Endodermal cell (in vitro differentiated cells): Measurements from ENCODE around the gene OSGEPL1. TPM values are rescaled to one million over a fixed set of nuclear protein-coding genes. Genes with fewer than 3 reads are reported as not detected.

Experiments used
- DNase-seq: peaks from one replicate; pipeline ENCODE4 v3.0.0-alpha.2; 2017
- H3K27ac ChIP-seq: 2 replicates; pipeline ENCODE4 v1.5.1; 2013; ENCODE audit warnings: mild to moderate bottlenecking, low read depth, low read length, moderate library complexity
- H3K27me3 ChIP-seq: 2 replicates; pipeline ENCODE4 v1.6.1; 2013; ENCODE audit warnings: mild to moderate bottlenecking, low read length, moderate library complexity; ENCODE audit not compliant: insufficient read depth, control insufficient read depth, poor library complexity, severe bottlenecking
- H3K36me3 ChIP-seq: 2 replicates; pipeline ENCODE4 v1.7.0; 2013; ENCODE audit warnings: mild to moderate bottlenecking, low read length, moderate library complexity; ENCODE audit not compliant: control insufficient read depth, insufficient read depth
- H3K4me1 ChIP-seq: one replicate; pipeline ENCODE4 v1.7.0; 2013; ENCODE audit warnings: low read length; ENCODE audit not compliant: control insufficient read depth, insufficient read depth
- H3K4me3 ChIP-seq: 2 replicates; pipeline ENCODE4 v1.5.1; 2013; ENCODE audit warnings: mild to moderate bottlenecking, low read length, moderate library complexity
- H3K9ac ChIP-seq: 2 replicates; pipeline ENCODE4 v1.6.1; 2013; ENCODE audit warnings: mild to moderate bottlenecking, low read length, moderate library complexity; ENCODE audit not compliant: poor library complexity, severe bottlenecking; ENCODE audit errors: extremely low read depth
- H3K9me3 ChIP-seq: 2 replicates; pipeline ENCODE4 v1.6.1; 2013; ENCODE audit warnings: mild to moderate bottlenecking, low read length, moderate library complexity; ENCODE audit not compliant: control insufficient read depth
- H3K27ac Mint-ChIP-seq: 2 replicates; pipeline ENCODE4 v1.8.0; 2020; ENCODE audit warnings: mixed read lengths
- H3K27me3 Mint-ChIP-seq: 2 replicates; pipeline ENCODE4 v1.8.0; 2021; ENCODE audit warnings: mild to moderate bottlenecking, mixed read lengths; ENCODE audit not compliant: insufficient read depth
- H3K36me3 Mint-ChIP-seq: 2 replicates; pipeline ENCODE4 v1.8.0; 2020; ENCODE audit warnings: low read depth, mixed read lengths
- H3K4me1 Mint-ChIP-seq: 2 replicates; pipeline ENCODE4 v1.8.0; 2020; ENCODE audit warnings: mixed read lengths
- H3K4me3 Mint-ChIP-seq: 2 replicates; pipeline ENCODE4 v1.8.0; 2020; ENCODE audit warnings: mild to moderate bottlenecking, moderate library complexity, mixed read lengths
- H3K9me3 Mint-ChIP-seq: 2 replicates; pipeline ENCODE4 v1.8.0; 2020; ENCODE audit warnings: mild to moderate bottlenecking, mixed read lengths
- WGBS, 2 experiments: methylation state at CpG; one replicate each; pipeline versions ENCODE4 v1.1.5 to v1.1.7; 2013; ENCODE audit warnings: missing lambda C conversion rate in 2 of 2, mixed read lengths in 1 of 2; ENCODE audit not compliant: insufficient coverage in 1 of 2, insufficient read length in 1 of 2; 5-methylcytosine and 5-hydroxymethylcytosine counted together
- total RNA-seq, 2 donors: library from RNA; stranded (reverse); fragmentation: NEBNext Ultra II Directional in 1 of 2; extraction: Animal tissue kit (Norgen Biotek cat#: 25700) in 1 of 2; gene quantifications; 2 replicates in 1 of 2; 3 replicates in 1 of 2; pipeline ENCODE4 v1.2.1, GENCODE V29; 2021
- TF ChIP-seq, protein P1 (sequence below): fragments of 200-600 bp; sonication (generic); conservative IDR thresholded peaks from 2 replicates; pipeline ENCODE4 v1.5.0; 2021; ENCODE audit warnings: antibody characterized with exemption, mild to moderate bottlenecking

The OSGEPL1 gene
- total RNA-seq, 2 donors from 2014 or later = 9.7 to 16.1 TPM

DNA sequence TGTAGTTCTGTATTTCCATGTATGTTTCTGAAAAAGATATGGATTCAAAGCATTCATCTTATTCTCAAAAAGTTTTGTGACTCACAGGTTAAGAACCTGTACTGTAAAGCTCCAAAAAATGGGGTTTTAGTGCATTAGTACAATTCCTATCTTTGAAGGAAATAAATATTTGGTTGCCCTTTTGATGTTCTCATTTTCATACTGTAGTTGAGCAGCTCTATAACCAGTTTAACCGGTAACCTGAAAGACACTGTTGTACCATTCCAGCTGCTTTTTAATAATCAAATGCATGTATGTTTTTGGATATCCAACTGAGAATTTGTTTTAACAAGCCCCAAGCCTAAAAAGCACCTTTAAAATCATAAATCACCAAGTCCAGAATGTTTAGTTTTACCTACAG lies 9.6 kb upstream of the OSGEPL1 start:
- H3K36me3 ChIP-seq = peaks cover 87% of the 10 kb centered on the region

DNA sequence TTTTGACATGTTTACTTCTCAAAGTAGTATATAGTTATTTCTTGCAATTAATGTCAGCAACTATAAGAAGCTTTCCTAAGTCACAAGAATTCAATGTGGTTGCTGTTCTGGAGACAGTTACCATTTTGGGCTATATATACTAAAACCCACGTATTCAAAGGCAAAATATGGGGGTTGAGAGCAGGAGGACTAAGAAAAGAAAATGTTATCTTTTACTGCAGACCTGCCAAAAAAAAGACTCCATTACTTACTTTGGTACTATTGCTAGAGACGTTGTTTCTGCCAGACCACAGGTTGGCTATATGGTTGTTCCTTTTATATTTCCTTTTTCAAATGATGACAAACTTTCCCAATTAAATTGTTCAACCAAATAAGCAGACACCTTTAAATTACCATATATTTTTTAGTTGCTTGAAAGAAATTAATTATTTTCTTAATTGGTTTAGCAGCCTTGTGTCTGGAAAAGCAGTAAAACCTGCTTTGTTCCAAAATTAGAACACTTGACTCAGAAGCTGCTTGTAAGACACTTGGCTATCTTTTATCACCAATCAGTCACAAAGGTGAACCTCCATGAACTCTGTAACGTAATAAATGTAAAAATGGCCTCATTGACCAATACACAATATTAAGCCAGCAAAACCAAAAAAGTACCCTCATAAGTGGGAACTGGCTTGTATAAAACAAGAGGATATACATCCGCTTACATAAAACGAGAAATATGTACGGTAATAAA lies 8.2 kb upstream of the OSGEPL1 start:
- no peak overlapping the region for H3K4me3 ChIP-seq
- TF ChIP-seq, protein P1, sequence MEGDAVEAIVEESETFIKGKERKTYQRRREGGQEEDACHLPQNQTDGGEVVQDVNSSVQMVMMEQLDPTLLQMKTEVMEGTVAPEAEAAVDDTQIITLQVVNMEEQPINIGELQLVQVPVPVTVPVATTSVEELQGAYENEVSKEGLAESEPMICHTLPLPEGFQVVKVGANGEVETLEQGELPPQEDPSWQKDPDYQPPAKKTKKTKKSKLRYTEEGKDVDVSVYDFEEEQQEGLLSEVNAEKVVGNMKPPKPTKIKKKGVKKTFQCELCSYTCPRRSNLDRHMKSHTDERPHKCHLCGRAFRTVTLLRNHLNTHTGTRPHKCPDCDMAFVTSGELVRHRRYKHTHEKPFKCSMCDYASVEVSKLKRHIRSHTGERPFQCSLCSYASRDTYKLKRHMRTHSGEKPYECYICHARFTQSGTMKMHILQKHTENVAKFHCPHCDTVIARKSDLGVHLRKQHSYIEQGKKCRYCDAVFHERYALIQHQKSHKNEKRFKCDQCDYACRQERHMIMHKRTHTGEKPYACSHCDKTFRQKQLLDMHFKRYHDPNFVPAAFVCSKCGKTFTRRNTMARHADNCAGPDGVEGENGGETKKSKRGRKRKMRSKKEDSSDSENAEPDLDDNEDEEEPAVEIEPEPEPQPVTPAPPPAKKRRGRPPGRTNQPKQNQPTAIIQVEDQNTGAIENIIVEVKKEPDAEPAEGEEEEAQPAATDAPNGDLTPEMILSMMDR = no peak
- no peaks in the 10 kb centered on the region for H3K4me1 ChIP-seq
- peaks cover 84% of the 10 kb centered on the region for H3K36me3 ChIP-seq
- no peaks in the 10 kb centered on the region for H3K4me1 Mint-ChIP-seq
- no peak for DNase-seq
- 100% methylated on average over 1 to 3 of the region's 6 CpGs for whole genome bisulfite sequencing, 2 experiments
- H3K36me3 Mint-ChIP-seq = peaks cover 60% of the 10 kb centered on the region
- no peak overlapping the region for H3K27ac ChIP-seq
- H3K9me3 Mint-ChIP-seq = no peaks in the 10 kb centered on the region
- H3K27me3 ChIP-seq = no peaks in the 10 kb centered on the region
- no peaks in the 10 kb centered on the region for H3K27me3 Mint-ChIP-seq
- H3K9me3 ChIP-seq = no peaks in the 10 kb centered on the region
- no peak overlapping the region for H3K27ac Mint-ChIP-seq
- no peak overlapping the region for H3K4me3 Mint-ChIP-seq
- H3K9ac ChIP-seq = no peak overlapping the region

More for the DNA sequence above, 9.6 kb upstream of the OSGEPL1 start:
- TF ChIP-seq, protein P1 = no peak
- peaks cover 51% of the 10 kb centered on the region for H3K36me3 Mint-ChIP-seq
- Histone ChIP-seq H3K9ac (no peak overlapping the region), H3K4me3 (no peak overlapping the region), H3K27ac (no peak overlapping the region), H3K27me3 (no peaks in the 10 kb centered on the region), H3K4me1 (no peaks in the 10 kb centered on the region), H3K9me3 (no peaks in the 10 kb centered on the region)
- H3K4me1 Mint-ChIP-seq = no peaks in the 10 kb centered on the region
- no peaks in the 10 kb centered on the region for H3K9me3 Mint-ChIP-seq
- no peak overlapping the region for H3K27ac Mint-ChIP-seq
- WGBS, 2 experiments = 100% methylated on average over 1 of the region's 1 CpG
- H3K4me3 Mint-ChIP-seq = no peak overlapping the region
- no peak for DNase-seq
- no peaks in the 10 kb centered on the region for H3K27me3 Mint-ChIP-seq

DNA sequence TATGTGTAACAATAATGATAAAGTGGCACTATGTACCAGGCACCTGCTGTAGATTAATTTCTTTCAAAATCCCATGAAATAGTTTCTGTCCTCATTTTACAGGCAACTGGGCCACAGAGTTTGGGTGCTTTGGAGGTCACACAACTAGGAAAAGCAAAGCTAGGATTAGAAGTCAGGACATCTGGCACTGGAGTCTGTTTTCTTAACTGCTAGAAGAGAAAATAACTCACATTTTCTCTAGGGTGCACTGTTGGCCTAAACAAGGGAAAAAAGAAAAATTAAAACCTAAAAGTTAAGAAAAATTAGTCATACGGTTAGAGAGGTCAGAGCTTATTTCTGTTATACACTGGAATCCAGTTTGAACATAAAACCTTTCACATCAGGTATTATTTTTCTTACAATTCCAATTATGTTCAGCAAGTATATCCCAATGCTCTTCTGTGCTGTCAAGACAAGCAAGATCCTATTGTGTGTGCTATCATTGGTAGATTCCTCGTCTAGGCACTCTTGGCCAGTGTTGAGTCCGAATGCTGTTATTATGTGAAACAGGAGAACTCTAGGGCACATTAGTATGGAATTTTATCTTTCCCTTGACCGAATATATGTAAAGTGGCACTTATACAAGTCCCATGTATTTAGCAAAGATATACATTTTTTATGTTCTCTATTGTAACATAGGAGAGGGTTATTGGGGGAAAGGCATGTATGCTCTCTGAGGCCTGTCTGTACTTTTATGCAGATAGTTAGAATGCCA lies 1.5 kb upstream of the OSGEPL1 start:
- H3K36me3 ChIP-seq = peaks cover 21% of the 10 kb centered on the region
- peak overlapping the region; percentile 86 for H3K4me3 Mint-ChIP-seq
- H3K9me3 ChIP-seq = no peaks in the 10 kb centered on the region
- TF ChIP-seq, protein P1 = peak; percentile 24
- no peak overlapping the region for H3K27ac Mint-ChIP-seq
- DNase-seq = no peak
- no peak overlapping the region for H3K27ac ChIP-seq
- H3K4me1 ChIP-seq = no peaks in the 10 kb centered on the region
- H3K4me1 Mint-ChIP-seq = peaks cover 3% of the 10 kb centered on the region
- peak overlapping the region; percentile 98 for H3K4me3 ChIP-seq
- H3K9me3 Mint-ChIP-seq = no peaks in the 10 kb centered on the region
- H3K36me3 Mint-ChIP-seq = peaks cover 23% of the 10 kb centered on the region
- H3K27me3 Mint-ChIP-seq = no peaks in the 10 kb centered on the region
- 97 to 100% methylated on average over 3 to 4 of the region's 4 CpGs for WGBS, 2 experiments
- H3K27me3 ChIP-seq = no peaks in the 10 kb centered on the region
- H3K9ac ChIP-seq = no peak overlapping the region
